Effector CD8-positive, alpha-beta T cell (primary cell): ENCODE measurements around the gene RAB3B.
"Not testable (repeated sequence)": the region's sequence is repeated elsewhere in the genome, so short reads cannot be mapped to it uniquely, and the experiment has no call there.

Experiments
- DNase-seq: peaks from one replicate; lab custom pipeline; 2025; lab: John Stamatoyannopoulos, UW
- total RNA-seq, 4 experiments: gene quantifications; one replicate each; lab custom pipeline; 2026; lab: John Stamatoyannopoulos, UW

The RAB3B gene
- total RNA-seq = 0 to 0.62 (median 0.35) reads per million in 4 experiments

DNA sequence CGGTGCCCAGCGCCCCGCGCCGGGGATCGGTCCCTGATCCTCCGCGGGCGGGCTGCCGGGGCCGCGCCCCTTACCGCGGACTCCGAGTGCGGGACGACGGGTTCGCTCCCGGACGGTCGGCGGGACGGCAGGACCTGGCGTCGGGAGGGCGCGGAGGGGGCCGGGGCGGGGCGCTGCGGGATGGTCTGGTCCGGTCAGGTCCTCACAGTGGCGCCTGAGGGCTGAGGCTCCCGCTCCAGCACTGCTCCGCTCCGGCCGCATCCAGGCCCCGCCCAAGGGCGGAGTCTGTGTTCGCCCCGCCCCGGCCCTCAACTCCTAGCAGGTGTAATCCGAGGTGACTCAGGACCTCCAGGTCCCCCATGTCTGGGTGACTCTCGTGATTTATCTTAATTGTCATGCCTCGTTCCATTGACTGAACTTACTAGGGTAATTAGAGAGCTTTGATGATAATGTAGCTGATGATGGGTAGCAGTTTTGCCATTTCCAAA is at the start of gene RAB3B:
RAB3B (minus strand) TSS at position 223 of the 488 bp plus-strand sequence. CDS start 13,583 bp downstream, outside the sequence.
- peak; percentile 67 for DNase-seq

DNA sequence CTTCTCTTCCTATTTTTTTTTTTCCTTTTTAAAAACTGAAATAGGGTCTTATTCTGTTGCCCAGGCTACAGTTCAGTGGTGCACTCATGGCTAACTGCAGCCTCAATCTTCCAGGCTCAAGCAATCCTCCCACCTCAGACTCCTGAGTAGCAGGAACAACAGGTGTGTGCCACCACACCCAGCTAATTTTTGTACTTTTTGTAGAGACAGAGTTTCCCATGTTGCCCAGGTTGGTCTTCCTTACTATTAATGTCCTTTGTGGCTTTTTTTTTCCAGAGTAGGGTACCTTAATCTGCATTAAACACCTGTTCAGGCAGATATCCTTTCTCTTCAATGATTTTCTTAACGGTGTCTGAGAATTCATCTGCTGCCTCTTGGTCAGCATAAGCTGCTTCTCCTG is 47.4 kb upstream of the RAB3B start:
- no peak for DNase-seq

DNA sequence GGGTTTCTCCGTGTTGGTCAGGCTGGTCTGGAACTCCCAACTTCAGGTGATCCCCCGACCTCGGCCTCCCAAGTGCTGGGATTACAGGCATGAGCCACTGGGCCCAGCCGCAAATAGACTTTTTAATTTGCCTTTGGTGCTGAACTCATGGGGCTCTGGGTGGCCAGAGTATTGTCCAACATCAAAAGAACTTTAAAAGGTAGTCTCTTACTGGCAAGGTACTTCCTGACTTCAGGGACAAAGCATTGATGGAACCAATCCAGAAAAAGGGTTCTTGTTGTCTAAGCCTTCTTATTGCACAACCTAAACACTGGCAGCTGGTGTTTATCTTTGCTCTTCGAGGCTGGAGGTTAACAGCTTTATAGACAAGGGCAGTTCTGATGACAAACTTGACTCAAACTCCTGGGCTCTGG is 46.9 kb upstream of the RAB3B start:
- no peak for DNase-seq

- DNase-seq = no peak
These were observed 43.5 kb upstream of the RAB3B start for GRCh38 chr1:52034050-52034384.

DNA sequence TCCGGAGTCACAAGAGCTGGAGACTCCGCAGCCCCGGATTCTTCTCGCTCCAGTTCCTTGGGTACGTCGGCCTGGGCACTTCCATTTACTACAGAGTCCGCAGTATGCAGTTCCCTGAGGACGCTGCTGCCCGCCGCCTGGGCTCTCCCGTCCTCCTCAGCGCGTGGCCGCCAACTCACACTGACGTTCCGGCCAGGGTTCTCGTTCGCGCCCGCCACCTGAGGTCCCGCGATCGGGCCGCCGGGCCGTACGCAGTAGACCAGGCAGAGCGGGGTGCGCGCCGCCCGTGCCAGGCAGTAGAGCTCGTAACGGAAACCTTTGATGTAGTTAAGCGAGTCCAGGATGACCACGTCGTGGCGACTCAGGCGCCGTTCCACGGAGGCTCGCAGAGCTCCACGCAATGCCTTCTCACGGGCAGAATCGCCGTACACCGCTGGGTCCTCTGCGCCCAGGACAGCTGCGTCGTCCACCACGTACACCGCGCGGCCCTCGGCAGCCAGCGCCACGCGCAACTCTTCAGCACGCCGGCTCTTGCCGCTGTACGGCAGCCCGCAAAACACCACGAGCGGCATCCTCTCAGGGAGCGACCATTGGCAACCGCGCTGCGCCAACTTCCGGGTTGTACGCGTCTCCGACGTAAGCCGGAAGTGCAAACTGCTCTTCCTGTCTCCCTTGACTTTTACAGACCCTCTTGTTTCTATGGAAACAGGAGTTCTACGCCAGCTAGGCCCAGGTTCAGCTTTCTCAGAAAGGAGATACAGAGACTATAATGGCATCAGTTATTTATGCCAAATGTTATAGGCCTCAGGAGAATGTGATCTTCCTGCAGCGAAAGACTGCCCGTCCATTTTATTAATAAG is 42.9 kb upstream of the RAB3B start, which contains the start of gene KTI12:
KTI12 (minus strand) TSS at position 621 of the 860 bp plus-strand sequence; CDS start at position 572, 49 bp downstream.
- peak; percentile 80 for DNase-seq

- no peak for DNase-seq
These were observed 42.3 kb upstream of the RAB3B start for GRCh38 chr1:52032785-52033131.

- DNase-seq = no peak
These were observed 41.8 kb upstream of the RAB3B start for GRCh38 chr1:52032124-52032784.

DNA sequence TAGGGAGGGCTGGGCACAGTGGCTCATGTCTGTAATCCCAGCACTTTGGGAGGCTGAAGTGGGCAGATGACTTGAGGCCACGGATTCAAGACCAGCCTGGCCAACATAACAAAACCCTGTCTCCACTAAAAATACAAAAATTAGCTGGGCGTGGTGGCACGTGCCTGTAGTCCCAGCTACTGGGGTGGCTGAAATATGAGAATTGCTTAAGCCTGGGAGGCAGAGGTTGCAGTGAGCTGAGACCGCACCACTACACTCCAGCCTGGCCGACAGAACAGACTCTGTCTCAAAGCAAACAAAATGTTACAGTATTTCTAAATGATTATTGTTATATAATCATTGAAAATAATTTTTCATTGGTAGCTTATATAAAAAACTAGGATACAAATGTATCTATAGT is 38.3 kb upstream of the RAB3B start:
- DNase-seq = not testable (repeated sequence)

DNA sequence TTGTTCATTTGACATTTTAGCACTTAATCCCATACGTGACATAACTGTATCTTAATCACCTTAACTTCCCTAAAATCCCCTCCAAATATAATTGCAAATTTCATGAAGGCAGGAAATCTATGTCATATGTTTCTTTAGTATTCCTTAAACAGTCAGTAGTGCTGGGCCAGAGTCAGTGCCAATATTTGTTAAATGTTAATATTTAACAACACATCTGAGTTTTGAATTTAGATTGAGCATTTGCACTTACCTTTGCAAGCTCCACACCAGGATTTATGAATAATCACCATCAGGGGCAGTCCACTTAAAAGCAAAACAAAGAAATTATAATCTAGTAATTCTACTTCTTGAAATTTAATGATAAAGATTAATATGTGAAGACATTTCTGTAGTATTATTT is 37.8 kb upstream of the RAB3B start:
- no peak for DNase-seq

DNA sequence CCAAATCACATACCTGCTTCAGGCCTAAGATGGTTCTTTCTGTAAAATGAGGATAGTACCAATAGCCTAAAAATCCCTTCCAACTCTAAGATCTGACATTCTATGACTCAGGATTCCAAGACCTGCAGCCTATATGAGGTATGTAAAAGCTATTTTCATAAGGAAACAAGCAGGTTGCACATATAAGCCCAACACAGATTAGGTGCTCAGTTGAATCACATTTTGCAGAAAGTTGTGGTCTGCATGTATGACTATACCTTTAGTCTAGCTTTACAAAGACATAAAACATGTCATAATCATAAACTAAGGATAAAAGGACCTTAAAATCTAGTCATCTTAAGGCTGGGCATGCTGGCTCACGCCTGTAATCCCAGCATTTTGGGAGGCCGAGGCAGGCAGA is 35.8 kb upstream of the RAB3B start:
- no peak for DNase-seq

- no peak for DNase-seq
These were observed 31.6 kb upstream of the RAB3B start for GRCh38 chr1:52022133-52022532.

- DNase-seq = no peak
These were observed 17.7 kb upstream of the RAB3B start for GRCh38 chr1:52008071-52008809.

DNA sequence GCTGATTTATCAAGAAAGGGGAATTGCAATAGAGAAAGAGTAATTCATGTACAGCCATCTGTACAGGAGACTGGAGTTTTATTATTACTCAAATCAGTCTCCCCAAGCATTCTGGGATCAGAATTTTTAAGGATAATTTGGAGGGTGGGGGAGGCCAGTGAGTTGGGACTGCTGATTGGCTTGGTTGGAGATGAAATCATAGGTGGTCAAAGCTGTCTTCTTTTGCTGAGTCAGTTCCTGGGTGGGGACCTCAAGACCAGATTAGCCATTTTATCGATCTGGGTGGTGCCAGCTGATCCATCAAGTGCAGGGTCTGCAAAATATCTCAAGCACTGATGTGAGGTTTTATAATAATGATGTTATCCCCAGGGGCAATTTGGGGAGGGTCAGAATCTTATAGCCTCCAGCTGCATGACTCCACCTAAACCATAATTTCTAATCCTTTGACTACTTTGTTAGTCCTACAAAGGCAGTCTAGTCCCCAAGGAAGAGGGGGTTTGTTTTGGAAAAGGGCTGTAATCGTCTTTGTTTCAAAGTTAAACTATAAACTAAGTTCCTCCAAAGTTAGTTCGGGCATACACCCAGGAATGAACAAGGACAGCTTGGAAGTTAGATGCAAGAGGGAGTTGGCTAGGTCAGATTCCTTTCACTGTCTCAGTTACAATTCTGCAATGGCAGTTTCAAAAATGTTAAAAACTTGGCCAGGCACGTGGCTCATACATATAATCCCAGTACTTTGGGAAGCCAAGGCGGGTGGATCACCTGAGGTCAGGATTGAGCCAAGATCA is 16.9 kb upstream of the RAB3B start:
- no peak for DNase-seq

- not testable (repeated sequence) for DNase-seq
These were observed 15.6 kb upstream of the RAB3B start for GRCh38 chr1:52006081-52006553.

DNA sequence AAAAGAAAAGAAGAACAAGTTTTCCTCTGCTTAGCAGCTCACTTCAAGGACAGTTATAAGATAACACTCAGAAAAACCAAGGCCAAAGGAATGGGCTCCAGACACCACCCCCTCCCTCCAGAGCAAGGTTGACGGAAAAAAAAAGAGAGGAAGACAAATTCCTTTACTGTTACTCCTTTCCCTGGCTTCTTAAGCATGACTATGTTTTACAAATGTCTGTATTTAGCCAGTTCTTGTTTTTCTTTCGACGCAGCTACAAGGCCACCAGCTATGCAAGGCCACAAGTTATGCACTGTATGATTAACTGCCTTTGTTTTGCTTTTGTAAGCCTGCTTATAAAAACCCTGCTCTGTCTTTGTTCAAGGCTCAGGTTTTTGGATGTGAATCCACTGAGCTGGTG is 15.0 kb upstream of the RAB3B start:
- DNase-seq = not testable (repeated sequence)

DNA sequence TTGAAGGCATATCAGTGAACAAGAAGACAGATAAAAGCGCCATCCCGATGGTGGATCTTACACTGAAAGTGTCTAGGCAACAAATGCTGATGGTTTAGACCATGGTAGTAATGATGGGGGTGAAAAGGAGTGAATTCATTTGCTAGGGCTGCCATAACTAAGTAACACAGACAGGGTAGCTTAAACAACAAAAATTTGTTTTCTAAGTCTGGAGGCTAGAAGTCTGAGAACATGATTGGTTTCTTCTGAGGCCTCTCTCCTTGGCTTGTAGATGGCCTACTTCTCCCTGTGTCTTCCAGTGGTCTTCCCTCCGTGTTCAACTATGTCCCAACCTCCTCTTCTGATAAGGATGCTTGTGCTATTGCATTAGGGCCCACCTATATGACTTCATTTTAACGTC is 13.4 kb upstream of the RAB3B start:
- no peak for DNase-seq

DNA sequence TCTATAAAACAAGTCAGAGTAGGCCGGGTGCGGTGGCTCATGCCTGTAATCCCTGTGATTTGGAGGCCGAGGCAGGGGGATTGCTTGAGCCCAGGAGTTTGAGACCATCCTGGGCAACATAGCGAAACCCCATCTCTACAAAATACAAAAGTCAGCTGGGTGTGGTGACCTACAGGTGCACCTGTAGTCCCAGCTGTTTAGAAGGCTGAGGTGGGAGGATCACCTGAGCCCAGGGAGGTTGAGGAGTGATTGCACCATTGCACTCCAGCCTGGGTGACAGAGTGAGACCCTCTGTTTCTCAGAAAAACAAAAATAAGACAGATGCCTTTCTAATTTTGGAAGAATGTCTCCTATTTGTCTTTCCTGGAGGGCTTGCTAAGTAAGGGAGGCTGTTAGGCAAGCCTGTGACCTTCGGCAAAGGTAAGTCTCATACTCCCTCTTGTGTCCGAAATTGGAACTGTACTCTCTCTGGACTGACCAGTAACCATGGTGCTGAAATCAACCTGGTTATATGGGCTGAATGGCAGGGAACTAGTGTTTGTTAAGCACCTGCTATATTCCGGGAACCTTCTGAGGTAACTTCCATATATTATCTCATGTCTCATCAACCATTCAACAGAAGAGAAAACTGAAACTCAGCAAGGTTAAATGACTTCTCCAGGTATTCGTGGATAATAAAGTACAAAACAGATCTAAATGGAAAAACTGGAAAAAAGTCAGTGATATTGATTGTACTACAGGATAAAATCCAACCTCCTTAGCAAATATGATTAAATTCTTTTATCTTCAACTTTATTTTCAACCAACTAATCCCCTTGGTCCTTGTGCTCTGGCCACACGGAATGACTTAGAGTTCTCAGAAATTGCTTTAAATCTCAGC is 11.8 kb upstream of the RAB3B start:
- no peak for DNase-seq

GRCh38 chr1:51998701-51999100 is 8.2 kb upstream of the RAB3B start:
- no peak for DNase-seq

GRCh38 chr1:51997974-51998382 is 7.5 kb upstream of the RAB3B start:
- no peak for DNase-seq
